ENCODE results near the gene HS3ST1.
A peak's percentile ranks its signal among the peaks of the same experiment; 100 is the strongest.

HS3ST1 gene

DNA sequence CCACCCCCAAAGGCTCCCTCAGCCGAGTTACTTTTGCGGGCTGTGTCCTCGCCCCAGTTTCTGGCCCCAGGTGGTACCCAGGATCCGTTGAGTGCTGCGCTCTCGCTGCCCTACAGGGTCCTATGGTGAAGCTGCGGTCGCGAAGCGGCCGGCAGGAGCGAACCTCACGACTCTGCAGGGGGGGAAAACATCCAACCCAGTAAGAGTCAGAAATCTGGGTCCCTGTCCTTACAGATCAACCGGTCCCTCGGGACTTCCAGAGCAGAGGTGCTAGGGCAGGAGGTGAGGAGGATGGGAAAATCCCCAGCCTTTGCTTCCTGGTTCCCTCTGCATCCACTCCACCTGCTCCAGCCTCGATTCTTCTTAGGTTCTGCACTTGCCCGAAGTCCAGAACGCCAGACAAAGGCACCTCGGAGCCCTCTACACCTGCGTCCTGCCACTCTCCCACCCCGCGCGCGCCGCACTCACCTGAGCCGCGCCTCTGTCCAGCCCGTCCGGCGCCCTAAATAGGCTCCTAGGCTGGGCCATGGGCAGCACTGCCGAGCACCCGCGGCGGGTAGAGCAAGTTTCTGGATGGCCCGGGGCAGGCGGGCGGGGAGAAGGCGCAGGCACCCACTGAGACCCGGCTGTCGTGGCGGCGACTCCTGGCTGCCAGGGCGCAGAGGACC is at the start of gene HS3ST1:
Gene HS3ST1, minus strand, starts transcription at position 664 of the 668 bp plus-strand sequence. CDS start 28,889 bp downstream, outside the sequence.
- no peak for DNase-seq (ENCODE audit: low read depth in 3 of 3)

DNA sequence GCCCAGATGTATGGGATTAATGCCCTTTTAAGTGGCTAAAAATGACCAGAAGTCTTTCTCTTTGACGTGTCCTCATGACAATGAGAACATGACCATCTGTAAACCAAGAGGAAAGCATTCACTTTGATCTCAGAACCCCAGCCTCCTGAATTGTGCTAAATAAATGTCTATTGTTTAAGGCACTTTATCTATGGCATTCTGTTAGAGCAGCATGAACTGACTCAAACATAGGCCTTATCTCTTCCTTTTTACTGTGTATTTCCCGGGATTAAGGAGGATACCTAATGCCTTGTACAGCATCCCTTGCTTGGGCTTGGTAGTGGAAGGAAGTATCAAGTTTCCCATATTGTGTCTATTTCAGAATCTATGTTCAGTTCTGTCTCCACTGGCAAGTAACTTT is 47.2 kb upstream of the HS3ST1 start:
- DNase-seq (ENCODE audit: low read depth in 3 of 3), result no peak

- no peak for DNase-seq (ENCODE audit: low read depth in 3 of 3)
Observed at GRCh38 chr4:11474146-11474545, 45.5 kb upstream of the HS3ST1 start.

DNA sequence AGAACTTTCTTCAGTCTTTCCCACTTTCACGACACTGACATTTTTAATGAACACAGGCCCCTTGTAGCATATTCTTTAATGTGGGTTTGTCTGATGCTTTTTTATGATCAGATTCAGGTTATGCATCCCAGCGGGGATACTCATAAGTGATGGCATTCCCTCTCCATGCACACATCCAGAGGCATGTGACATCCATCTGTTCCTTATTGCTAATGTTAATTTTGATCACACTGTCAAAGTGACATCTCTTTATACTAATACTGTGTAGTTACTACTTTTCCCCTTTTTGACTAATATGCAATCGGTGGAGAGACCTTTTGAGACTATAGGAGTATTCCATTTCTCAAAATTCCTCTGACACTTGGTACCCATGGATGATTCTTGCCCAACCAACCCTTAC is 43.8 kb upstream of the HS3ST1 start:
- no peak for DNase-seq (ENCODE audit: low read depth in 3 of 3)

DNA sequence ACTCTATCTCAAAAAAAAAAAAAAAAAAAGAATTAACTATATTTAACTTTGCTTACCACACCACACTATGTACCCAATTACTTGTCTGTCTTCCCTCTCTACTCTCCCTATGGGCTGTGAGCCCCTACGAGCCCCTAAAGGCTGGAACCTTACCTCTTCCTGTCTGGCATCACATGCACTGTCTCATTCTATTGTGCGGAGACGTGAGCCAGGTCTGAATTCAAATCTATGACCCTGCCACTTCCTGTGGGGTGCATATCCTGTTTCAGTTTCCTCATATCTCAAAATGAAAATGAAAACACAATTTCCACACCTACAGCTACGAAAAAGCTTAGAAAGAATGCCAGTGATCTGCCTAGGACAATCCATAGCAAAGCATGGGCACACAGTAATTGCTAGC is 42.9 kb upstream of the HS3ST1 start:
- peak in 1 of 3 donors; percentile 21 for DNase-seq (ENCODE audit: low read depth in 3 of 3)

DNA sequence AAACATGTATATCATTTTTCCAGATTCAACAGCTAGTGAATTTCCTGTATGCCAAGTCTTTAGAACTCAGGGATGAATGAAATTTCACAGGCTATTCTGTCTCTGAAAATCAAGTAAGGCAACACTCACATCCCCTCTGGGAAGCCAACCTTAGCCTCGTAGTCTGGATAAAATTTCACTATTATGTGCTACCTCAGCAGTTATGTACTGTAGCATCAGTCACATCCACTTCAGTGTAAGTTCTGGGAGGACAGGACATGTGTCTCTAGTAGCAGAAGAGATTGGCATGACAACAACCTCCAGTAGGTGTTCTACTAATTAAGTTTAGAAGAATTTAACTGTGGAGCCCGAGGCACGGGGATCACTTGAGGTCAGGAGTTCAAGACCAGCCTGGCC is 42.4 kb upstream of the HS3ST1 start:
- no peak for DNase-seq (ENCODE audit: low read depth in 3 of 3)

GRCh38 chr4:11470438-11471045 is 41.8 kb upstream of the HS3ST1 start:
- DNase-seq (ENCODE audit: low read depth in 3 of 3), result no peak

- no peak for DNase-seq (ENCODE audit: low read depth in 3 of 3)
Observed at GRCh38 chr4:11469650-11470437, 41.1 kb upstream of the HS3ST1 start.

- DNase-seq (ENCODE audit: low read depth in 3 of 3), result no peak
Observed at GRCh38 chr4:11468901-11469300, 40.2 kb upstream of the HS3ST1 start.

DNA sequence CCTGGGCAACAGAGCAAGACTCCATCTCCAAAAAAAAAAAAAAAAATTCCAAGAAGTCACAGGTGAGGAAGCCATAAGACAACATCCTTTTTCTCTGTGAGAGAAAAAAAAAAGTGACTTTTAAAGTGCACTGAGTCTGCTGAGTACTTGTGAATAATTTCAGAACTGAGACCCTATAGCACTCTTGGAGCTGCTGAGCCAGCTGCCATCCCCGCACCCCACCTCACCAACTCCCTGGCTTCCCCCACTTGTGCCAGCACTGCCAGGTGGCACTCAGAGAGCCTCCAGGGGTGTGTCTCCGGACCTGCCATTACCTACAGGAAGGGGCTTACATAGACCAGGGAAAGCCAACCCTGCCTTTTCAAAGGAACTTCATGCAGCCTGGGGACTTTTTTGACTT is 39.2 kb upstream of the HS3ST1 start:
- DNase-seq (ENCODE audit: low read depth in 3 of 3), result no peak

DNA sequence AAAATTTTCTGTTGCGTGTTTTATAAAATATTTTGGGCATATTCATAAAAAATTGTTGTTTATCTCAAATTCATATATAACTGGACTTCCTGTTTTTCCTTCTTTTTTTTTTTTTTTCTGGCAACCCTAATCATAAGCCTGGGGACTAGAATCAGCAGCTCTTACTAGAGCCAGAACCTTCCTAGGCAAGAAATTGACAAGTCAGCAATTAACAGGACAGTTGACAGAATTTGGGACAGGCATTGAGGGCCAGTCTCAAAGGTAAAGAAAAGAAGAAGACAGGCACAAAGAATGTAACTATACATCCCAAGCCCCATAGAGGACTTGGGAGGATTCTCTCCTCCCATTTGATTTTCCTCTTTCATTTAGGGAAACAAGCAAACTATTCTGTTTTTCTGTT is 35.0 kb upstream of the HS3ST1 start:
- DNase-seq (ENCODE audit: low read depth in 3 of 3), result no peak

DNA sequence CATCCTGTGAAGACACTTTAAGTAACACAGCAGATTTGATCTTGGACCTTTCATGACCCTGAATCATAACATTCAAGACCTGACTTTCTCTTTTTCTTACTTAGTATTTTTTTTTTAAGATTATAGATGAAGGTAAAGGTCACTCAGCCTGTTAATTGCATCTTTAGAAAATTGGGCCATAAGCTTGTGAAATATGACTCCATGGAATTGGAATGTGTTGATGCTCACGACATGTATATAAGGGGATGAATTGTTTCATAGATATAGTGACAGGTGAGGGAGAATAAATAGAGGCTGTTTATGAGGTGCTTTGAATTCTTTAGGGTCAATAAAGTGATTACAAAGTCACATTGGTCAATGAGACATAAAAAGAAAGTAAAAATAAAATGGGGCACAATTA is 27.7 kb upstream of the HS3ST1 start:
- DNase-seq (ENCODE audit: low read depth in 3 of 3), result no peak

DNA sequence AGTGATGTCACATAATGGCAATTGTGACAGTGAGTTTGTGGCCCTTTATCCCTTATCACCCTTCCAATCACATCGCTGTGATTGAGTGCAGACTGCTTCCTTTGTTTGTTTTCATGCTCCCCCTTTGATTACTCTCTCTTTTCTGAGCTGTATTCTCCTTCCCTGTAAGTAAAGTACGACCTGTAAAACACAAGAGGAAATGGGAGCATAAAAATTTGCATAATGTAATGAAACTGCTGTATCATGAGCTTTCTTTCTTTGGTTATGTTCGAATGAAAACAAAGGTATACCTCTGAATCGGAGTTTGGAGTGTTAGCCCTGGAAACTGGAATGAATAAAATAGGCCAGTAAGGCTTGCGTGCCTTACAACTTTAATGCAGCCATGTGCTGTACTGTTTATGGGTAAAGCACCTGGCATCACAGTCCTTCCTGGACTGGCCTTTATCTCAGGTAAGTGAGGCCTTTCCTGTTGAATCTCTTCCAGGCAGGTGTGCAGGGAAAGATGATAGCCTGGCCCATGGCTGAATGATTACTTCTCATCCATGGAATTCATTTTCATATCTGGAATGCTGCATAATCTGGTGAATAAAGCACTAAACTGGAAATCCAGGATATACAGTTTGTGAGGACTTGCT is 26.6 kb upstream of the HS3ST1 start:
- no peak for DNase-seq (ENCODE audit: low read depth in 3 of 3)

GRCh38 chr4:11451716-11452115 is 23.0 kb upstream of the HS3ST1 start:
- DNase-seq (ENCODE audit: low read depth in 3 of 3), result no peak

GRCh38 chr4:11446155-11446811 is 17.6 kb upstream of the HS3ST1 start:
- DNase-seq (ENCODE audit: low read depth in 3 of 3), result no peak

DNA sequence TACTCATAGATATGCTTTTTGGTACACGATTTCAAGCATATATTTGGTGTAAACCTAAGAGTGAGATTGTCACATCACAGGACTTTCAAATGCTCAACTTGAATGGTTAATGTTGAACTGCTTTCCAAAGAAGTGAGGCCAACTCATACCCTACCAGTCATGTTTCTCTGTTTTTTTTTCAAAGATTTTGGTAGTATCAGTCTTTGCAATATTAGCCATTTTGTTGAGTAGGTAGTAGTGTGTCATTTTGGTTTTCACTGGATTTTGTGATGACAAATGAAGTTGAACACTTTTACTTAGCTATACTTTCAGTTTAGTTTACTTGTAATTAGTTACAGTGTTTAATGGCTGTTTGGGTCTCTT is 12.5 kb upstream of the HS3ST1 start:
- no peak for DNase-seq (ENCODE audit: low read depth in 3 of 3)

DNA sequence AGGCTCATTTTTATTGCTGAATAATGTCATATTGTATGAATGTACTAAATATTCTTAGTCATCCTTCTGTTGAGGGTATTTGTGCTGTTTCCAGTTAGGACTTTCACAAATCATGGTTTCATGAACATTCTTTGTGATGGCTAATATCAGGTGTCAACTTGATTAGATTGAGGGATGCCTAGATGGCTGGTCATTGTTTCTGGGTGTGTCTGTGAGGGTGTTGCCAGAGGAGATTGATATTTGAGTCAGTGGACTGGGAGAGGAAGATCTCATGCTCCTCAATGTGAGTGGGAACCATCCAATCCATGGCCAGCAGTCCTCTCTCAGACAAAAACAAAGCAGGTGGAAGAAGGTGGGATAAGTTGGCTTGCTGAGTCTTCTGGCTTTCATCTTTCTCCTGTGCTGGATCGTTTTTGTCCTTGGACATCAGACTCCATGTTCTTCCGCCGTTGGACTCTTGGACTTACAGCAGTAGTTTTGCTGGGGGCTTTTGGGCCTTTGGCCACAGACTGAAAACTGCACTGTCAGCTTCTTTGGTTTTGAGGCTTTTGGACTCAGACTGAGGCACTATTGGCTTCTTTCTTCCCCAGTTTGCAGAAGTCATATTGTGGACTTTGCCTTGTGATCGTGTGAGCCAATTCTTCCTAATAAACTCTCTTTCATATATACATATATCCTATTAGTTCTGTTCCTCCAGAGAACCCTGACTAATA is 11.9 kb upstream of the HS3ST1 start:
- DNase-seq (ENCODE audit: low read depth in 3 of 3), result no peak

GRCh38 chr4:11439836-11440235 is 11.1 kb upstream of the HS3ST1 start:
- no peak for DNase-seq (ENCODE audit: low read depth in 3 of 3)

DNA sequence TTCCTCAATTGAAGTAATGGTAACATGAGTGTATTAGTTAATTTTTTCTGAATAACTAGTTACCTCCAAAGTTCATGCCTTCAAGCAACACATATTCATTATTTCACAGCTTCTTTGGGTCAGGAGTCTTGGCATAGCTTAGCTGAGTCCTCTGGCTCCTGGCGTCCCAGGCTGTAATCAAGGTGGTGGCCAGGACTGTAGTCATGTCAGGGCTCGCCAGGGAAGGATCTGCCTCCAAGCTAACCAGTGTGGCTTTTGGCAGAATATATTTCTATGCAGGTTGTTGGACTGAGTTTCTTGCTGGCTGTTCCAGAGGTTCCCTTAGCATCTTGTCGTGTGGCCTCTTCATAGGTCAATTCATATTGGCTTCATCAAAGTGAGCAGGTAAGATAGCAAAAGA is 10.0 kb upstream of the HS3ST1 start:
- DNase-seq (ENCODE audit: low read depth in 3 of 3), result no peak

- DNase-seq (ENCODE audit: low read depth in 3 of 3), result no peak
Observed at GRCh38 chr4:11436673-11437072, 8.0 kb upstream of the HS3ST1 start.

GRCh38 chr4:11436084-11436483 is 7.4 kb upstream of the HS3ST1 start:
- DNase-seq (ENCODE audit: low read depth in 3 of 3), result no peak
